IMR-90 (cell line): ENCODE results near the gene ALKBH5. TPM values are rescaled to one million over a fixed set of nuclear protein-coding genes. Genes with fewer than 3 reads are reported as not detected.

Experiments
- ATAC-seq: fragments of 200-7000 bp; cut with Tn5 transposase; 2 replicates; pipeline ENCODE4 v1.9.1; 2020; ENCODE audit warnings: low read depth, mild to moderate bottlenecking, moderate library complexity
- BruUV-seq: library from RNA; stranded (reverse); fragments of 400-500 nt; replicated peaks from 2 replicates; lab custom pipeline; 2021; lab: Mats Ljungman, UMichigan
- CTCF ChIA-PET: fragments of 300-600 bp; formaldehyde crosslinking; extraction: SDS; loops from one replicate; lab custom pipeline; 2021; ENCODE audit warnings: antibody characterized with exemption; lab: Yijun Ruan, JAX
- POLR2A ChIA-PET: fragments of 300-600 bp; sonication (Branson Sonifier 250); formaldehyde crosslinking; loops from one replicate; lab custom pipeline; 2022; ENCODE audit warnings: antibody characterized with exemption; ENCODE audit not compliant: unreplicated experiment; lab: Charles Lee
- DNase-seq: peaks from one replicate; pipeline ENCODE4 v3.0.0; 2013
- H2AFZ ChIP-seq: replicated peaks from 2 replicates; pipeline ENCODE3; 2013; ENCODE audit warnings: low read length, mild to moderate bottlenecking; ENCODE audit not compliant: poor library complexity
- H2AK5ac ChIP-seq: 2 replicates; pipeline ENCODE4 v1.6.1; 2013; ENCODE audit warnings: low read depth, low read length, inconsistent platforms
- H2AK9ac ChIP-seq: replicated peaks from 2 replicates; pipeline ENCODE3; 2013; ENCODE audit warnings: mild to moderate bottlenecking, low read depth, low read length, moderate library complexity; ENCODE audit not compliant: poor library complexity
- H2BK120ac ChIP-seq: 2 replicates; pipeline ENCODE4 v1.6.1; 2013; ENCODE audit warnings: low read depth, low read length, inconsistent platforms
- H2BK15ac ChIP-seq: 3 replicates; pipeline ENCODE4 v1.6.1; 2013; ENCODE audit warnings: low read depth, low read length, inconsistent platforms
- H2BK20ac ChIP-seq: 2 replicates; pipeline ENCODE4 v1.6.1; 2013; ENCODE audit warnings: low read depth, mild to moderate bottlenecking, inconsistent platforms, low read length, moderate library complexity
- H2BK5ac ChIP-seq: 2 replicates; pipeline ENCODE4 v1.6.1; 2013; ENCODE audit warnings: mild to moderate bottlenecking, low read depth, low read length, inconsistent platforms; ENCODE audit not compliant: poor library complexity, severe bottlenecking
- H3K14ac ChIP-seq: replicated peaks from 2 replicates; pipeline ENCODE4 v1.6.1; 2013; ENCODE audit warnings: low read depth, low read length, inconsistent platforms
- H3K18ac ChIP-seq: 2 replicates; pipeline ENCODE4 v1.6.1; 2013; ENCODE audit warnings: low read depth, low read length, control low read depth
- H3K23ac ChIP-seq: 2 replicates; pipeline ENCODE4 v1.6.1; 2013; ENCODE audit warnings: low read depth, low read length, inconsistent platforms
- H3K27ac ChIP-seq: 2 replicates; pipeline ENCODE4 v1.5.1; 2013; ENCODE audit warnings: mild to moderate bottlenecking, control low read depth, low read length; ENCODE audit not compliant: insufficient read depth
- H3K27me3 ChIP-seq: 2 replicates; pipeline ENCODE4 v1.6.1; 2013; ENCODE audit warnings: low read length; ENCODE audit not compliant: control insufficient read depth, insufficient read depth
- H3K36me3 ChIP-seq: 2 replicates; pipeline ENCODE4 v1.6.1; 2013; ENCODE audit warnings: low read length, mixed read lengths; ENCODE audit not compliant: control insufficient read depth, insufficient read depth
- H3K4ac ChIP-seq: 2 replicates; pipeline ENCODE4 v1.6.1; 2013; ENCODE audit warnings: low read depth, low read length, inconsistent platforms
- H3K4me1 ChIP-seq: 2 replicates; pipeline ENCODE4 v1.6.1; 2013; ENCODE audit warnings: low read length, mixed read lengths; ENCODE audit not compliant: control insufficient read depth, insufficient read depth
- H3K4me2 ChIP-seq: 2 replicates; pipeline ENCODE4 v1.6.1; 2013; ENCODE audit warnings: low read depth, mild to moderate bottlenecking, control low read depth, low read length, moderate library complexity
- H3K4me3 ChIP-seq: 2 replicates; pipeline ENCODE4 v1.5.1; 2013; ENCODE audit warnings: low read depth, mild to moderate bottlenecking, control low read depth, low read length, moderate library complexity; ENCODE audit not compliant: insufficient read depth
- H3K56ac ChIP-seq: 2 replicates; pipeline ENCODE4 v1.6.1; 2013; ENCODE audit warnings: low read length, inconsistent platforms; ENCODE audit not compliant: insufficient read depth; ENCODE audit errors: extremely low read depth
- H3K79me1 ChIP-seq, 2 experiments: 2 replicates each; pipeline ENCODE4 v1.6.1; 2013; ENCODE audit warnings: low read length in 2 of 2, inconsistent platforms in 1 of 2, low read depth in 1 of 2
- H3K9ac ChIP-seq: 2 replicates; pipeline ENCODE4 v1.6.1; 2013; ENCODE audit warnings: low read depth, low read length, control low read depth
- H3K9me1 ChIP-seq: 2 replicates; pipeline ENCODE4 v1.6.1; 2013; ENCODE audit warnings: low read length, inconsistent platforms; ENCODE audit not compliant: insufficient read depth
- H3K9me3 ChIP-seq: 2 replicates; pipeline ENCODE4 v1.6.1; 2013; ENCODE audit warnings: low read length; ENCODE audit not compliant: control insufficient read depth, insufficient read depth
- H4K20me1 ChIP-seq: 2 replicates; pipeline ENCODE4 v1.6.1; 2013; ENCODE audit warnings: low read length, inconsistent platforms; ENCODE audit not compliant: insufficient read depth
- H4K5ac ChIP-seq: 2 replicates; pipeline ENCODE4 v1.6.1; 2013; ENCODE audit warnings: mild to moderate bottlenecking, low read depth, low read length, control low read depth
- H4K8ac ChIP-seq, 2 experiments: 2 replicates each; pipeline ENCODE4 v1.6.1; 2013; ENCODE audit warnings: low read depth in 2 of 2, low read length in 2 of 2, control low read depth in 1 of 2, inconsistent platforms in 1 of 2
- H4K91ac ChIP-seq: 2 replicates; pipeline ENCODE4 v1.6.1; 2013; ENCODE audit warnings: low read depth, low read length, inconsistent platforms; ENCODE audit not compliant: insufficient read depth
- BHLHE40 ChIP-seq: fragments of 150-350 bp; IDR thresholded peaks from 2 replicates; pipeline ENCODE4 v1.6.1; 2016; ENCODE audit warnings: mild to moderate bottlenecking, low read depth, low read length
- CHD1 ChIP-seq: IDR thresholded peaks from 2 replicates; pipeline ENCODE4 v1.6.1; 2012; ENCODE audit warnings: low read depth, low read length, improper control_type of control experiment
- FOS ChIP-seq: fragments of 150-350 bp; IDR thresholded peaks from 2 replicates; pipeline ENCODE4 v1.6.1; 2016; ENCODE audit warnings: low read depth, low read length
- MAFK ChIP-seq: IDR thresholded peaks from 2 replicates; pipeline ENCODE4 v1.6.1; 2012; ENCODE audit warnings: low read depth, low read length, improper control_type of control experiment
- MAZ ChIP-seq: IDR thresholded peaks from 2 replicates; pipeline ENCODE4 v1.6.1; 2012; ENCODE audit warnings: low read depth, mild to moderate bottlenecking, low read length, improper control_type of control experiment, moderate library complexity, borderline replicate concordance
- MXI1 ChIP-seq: IDR thresholded peaks from 2 replicates; pipeline ENCODE4 v1.6.1; 2012; ENCODE audit warnings: low read depth, mild to moderate bottlenecking, low read length, moderate library complexity, borderline replicate concordance
- NFE2L2 ChIP-seq: fragments of 150-350 bp; IDR thresholded peaks from 2 replicates; pipeline ENCODE4 v1.6.1; 2016; ENCODE audit warnings: low read depth, mild to moderate bottlenecking, low read length
- POLR2A ChIP-seq: IDR thresholded peaks from 2 replicates; pipeline ENCODE4 v1.6.1; 2012; ENCODE audit warnings: mild to moderate bottlenecking, low read depth, low read length
- RAD21 ChIP-seq: IDR thresholded peaks from 2 replicates; pipeline ENCODE4 v1.6.1; 2012; ENCODE audit warnings: low read length, improper control_type of control experiment
- RCOR1 ChIP-seq: IDR thresholded peaks from 2 replicates; pipeline ENCODE4 v1.6.1; 2012; ENCODE audit warnings: mild to moderate bottlenecking, low read length, improper control_type of control experiment; ENCODE audit not compliant: insufficient replicate concordance
- SMC3 ChIP-seq: fragments of 150-350 bp; IDR thresholded peaks from 2 replicates; pipeline ENCODE4 v1.6.1; 2016; ENCODE audit warnings: low read depth, mild to moderate bottlenecking, antibody characterized with exemption, low read length, moderate library complexity
- WGBS, 2 experiments: methylation state at CpG; one replicate each; pipeline versions ENCODE4 v1.1.5 to v1.1.7; 2013; ENCODE audit warnings: missing lambda C conversion rate in 2 of 2; ENCODE audit not compliant: insufficient read length in 1 of 2; ENCODE audit errors: extremely low coverage in 2 of 2; 5-methylcytosine and 5-hydroxymethylcytosine counted together
- dilution Hi-C: fragments of 300-500 bp; cut with HindIII; formaldehyde crosslinking; loops from one replicate; pipeline ENCODE4 v1.14.3; 2018; ENCODE audit warnings: low sequenced_read_pairs; ENCODE audit not compliant: unreplicated experiment
- in situ Hi-C: fragments of 300-500 bp; cut with MboI; formaldehyde crosslinking; loops from 3 replicates; pipeline ENCODE4 v1.14.3; 2019; ENCODE audit warnings: low sequenced_read_pairs, inconsistent platforms, mixed read lengths
- intact Hi-C: fragments of 100-400 bp; cut with micrococcal nuclease; formaldehyde crosslinking; loops from 2 replicates; pipeline ENCODE4 v1.10.0; 2022
- polyA plus RNA-seq, 3 experiments: library from polyadenylated mRNA; depleted of rRNA; stranded (reverse); fragments of >200 nt; gene quantifications; 2 replicates each; pipeline ENCODE4 v1.2.3, GENCODE V29; 2012; ENCODE audit warnings: low replicate concordance in 1 of 3
- total RNA-seq: library from RNA; depleted of rRNA; stranded (reverse); fragments of >200 nt; gene quantifications from 2 replicates; pipeline ENCODE4 v1.2.3, GENCODE V29; 2012
- TF ChIP-seq, protein P1 (sequence below): fragments of 150-350 bp; IDR thresholded peaks from 2 replicates; pipeline ENCODE4 v1.6.1; 2016; ENCODE audit warnings: low read depth, mild to moderate bottlenecking, low read length, moderate library complexity, borderline replicate concordance
- TF ChIP-seq, protein P2 (sequence below): fragments of 150-350 bp; IDR thresholded peaks from 2 replicates; pipeline ENCODE4 v1.6.1; 2017; ENCODE audit warnings: mild to moderate bottlenecking, antibody characterized with exemption, low read length, low read depth
- TF ChIP-seq, protein P3 (sequence below): conservative IDR thresholded peaks from 2 replicates; pipeline ENCODE4 v1.5.1; 2012; ENCODE audit warnings: mild to moderate bottlenecking, low read depth, low read length, improper control_type of control experiment

Gene ALKBH5
- total and polyA plus RNA-seq, 2 of the 4 experiments (the other 2 are of a cell fraction), result 57.6 to 79.6 TPM

DNA sequence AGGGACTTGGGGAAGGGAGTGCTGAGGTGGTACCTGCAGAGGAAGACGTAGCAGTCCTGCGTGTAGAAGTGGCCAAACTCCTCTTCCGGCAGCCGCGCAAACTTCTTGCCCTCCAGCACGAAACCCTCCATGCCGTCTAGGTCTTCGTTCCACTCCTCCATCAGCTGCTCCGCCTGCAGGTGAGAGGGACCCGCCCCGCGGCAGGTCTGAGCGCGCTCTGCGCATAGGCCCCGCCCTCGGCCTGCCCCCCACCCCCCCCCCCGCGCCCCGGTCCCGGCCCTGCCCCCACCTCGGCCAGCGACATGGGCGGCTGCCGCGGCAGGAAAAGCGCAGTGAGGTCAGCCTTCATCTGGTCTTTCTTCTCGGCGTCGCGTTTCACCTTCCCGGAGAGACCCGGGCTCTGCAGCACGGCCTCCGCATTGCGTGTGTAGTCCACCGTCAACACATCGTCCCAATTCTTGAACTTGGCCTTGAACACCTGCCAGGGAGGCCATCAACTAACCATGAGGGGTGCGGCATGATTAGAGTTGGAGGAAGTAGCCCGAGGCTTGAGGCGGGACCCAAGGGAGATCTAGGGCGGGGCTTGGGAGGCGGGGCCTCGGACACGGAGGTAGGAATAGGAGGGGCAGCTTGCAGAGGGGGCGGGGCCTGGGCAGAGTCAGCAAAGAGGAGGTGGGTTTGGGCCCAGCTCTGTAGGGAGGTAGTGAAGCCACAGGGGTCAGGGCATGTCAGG is 63.4 kb downstream of the ALKBH5 start:
- ATAC-seq (peak; percentile 36; the same call in 1 of the 2 replicates), DNase-seq (peak; percentile 8)
- Histone ChIP-seq H2AK5ac (0 out of 2 replicates have a peak overlapping the region, but pooled peaks have one; percentile 52), H3K14ac (no peak overlapping the region), H4K20me1 (peaks cover 35% of the 10 kb centered on the region), H3K27ac (no peak overlapping the region), H3K23ac (no peak overlapping the region), H2AFZ (peak overlapping the region; percentile 41), H3K9ac (no peak overlapping the region), H3K36me3 (peaks cover 83% of the 10 kb centered on the region), H3K4me2 (no peak overlapping the region), H3K9me1 (peaks cover 3% of the 10 kb centered on the region), H4K91ac (no peak overlapping the region), H3K4me3 (no peak overlapping the region), H2BK20ac (no peak overlapping the region), H3K79me1 (peaks cover 3 to 26% of the 10 kb centered on the region in 2 experiments; a peak in 2 of 4 replicates), H2BK5ac (no peak overlapping the region), H3K4me1 (no peaks in the 10 kb centered on the region), H3K18ac (no peak overlapping the region), H4K8ac (no peak overlapping the region), H3K56ac (no peak overlapping the region), H3K9me3 (no peaks in the 10 kb centered on the region), H3K27me3 (no peaks in the 10 kb centered on the region), H2BK120ac (no peak overlapping the region), H4K5ac (no peak overlapping the region), H2BK15ac (no peak overlapping the region), H2AK9ac (peak overlapping the region; percentile 52), H3K4ac (no peak overlapping the region)
- BruUV-seq, result no TSS peak
- ChIA-PET CTCF (no interaction called here), POLR2A (no interaction called here)
- in situ Hi-C loops, result no loop called here
- 56% methylated on average over 7 of the region's 46 CpGs; no CpG with 5 or more reads in 1 of the 2 experiments for WGBS, 2 experiments
- intact Hi-C loops, result no loop called here
- TF ChIP-seq MAZ, result no peak
- no peak for TF ChIP-seq RAD21
- no peak for TF ChIP-seq RCOR1
- no peak for TF ChIP-seq MXI1
- no peak for TF ChIP-seq NFE2L2
- TF ChIP-seq, protein P1, sequence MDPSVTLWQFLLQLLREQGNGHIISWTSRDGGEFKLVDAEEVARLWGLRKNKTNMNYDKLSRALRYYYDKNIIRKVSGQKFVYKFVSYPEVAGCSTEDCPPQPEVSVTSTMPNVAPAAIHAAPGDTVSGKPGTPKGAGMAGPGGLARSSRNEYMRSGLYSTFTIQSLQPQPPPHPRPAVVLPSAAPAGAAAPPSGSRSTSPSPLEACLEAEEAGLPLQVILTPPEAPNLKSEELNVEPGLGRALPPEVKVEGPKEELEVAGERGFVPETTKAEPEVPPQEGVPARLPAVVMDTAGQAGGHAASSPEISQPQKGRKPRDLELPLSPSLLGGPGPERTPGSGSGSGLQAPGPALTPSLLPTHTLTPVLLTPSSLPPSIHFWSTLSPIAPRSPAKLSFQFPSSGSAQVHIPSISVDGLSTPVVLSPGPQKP, result no peak
- TF ChIP-seq SMC3, result no peak
- TF ChIP-seq, protein P2, sequence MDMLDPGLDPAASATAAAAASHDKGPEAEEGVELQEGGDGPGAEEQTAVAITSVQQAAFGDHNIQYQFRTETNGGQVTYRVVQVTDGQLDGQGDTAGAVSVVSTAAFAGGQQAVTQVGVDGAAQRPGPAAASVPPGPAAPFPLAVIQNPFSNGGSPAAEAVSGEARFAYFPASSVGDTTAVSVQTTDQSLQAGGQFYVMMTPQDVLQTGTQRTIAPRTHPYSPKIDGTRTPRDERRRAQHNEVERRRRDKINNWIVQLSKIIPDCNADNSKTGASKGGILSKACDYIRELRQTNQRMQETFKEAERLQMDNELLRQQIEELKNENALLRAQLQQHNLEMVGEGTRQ, result no peak
- no peak for TF ChIP-seq FOS
- TF ChIP-seq CHD1, result no peak
- TF ChIP-seq BHLHE40, result no peak
- TF ChIP-seq POLR2A, result no peak
- TF ChIP-seq, protein P3, sequence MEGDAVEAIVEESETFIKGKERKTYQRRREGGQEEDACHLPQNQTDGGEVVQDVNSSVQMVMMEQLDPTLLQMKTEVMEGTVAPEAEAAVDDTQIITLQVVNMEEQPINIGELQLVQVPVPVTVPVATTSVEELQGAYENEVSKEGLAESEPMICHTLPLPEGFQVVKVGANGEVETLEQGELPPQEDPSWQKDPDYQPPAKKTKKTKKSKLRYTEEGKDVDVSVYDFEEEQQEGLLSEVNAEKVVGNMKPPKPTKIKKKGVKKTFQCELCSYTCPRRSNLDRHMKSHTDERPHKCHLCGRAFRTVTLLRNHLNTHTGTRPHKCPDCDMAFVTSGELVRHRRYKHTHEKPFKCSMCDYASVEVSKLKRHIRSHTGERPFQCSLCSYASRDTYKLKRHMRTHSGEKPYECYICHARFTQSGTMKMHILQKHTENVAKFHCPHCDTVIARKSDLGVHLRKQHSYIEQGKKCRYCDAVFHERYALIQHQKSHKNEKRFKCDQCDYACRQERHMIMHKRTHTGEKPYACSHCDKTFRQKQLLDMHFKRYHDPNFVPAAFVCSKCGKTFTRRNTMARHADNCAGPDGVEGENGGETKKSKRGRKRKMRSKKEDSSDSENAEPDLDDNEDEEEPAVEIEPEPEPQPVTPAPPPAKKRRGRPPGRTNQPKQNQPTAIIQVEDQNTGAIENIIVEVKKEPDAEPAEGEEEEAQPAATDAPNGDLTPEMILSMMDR, result no peak
- TF ChIP-seq MAFK, result no peak
- dilution Hi-C loops, result no loop called here
